Large intestine (tissue), 3 donors: Measurements from ENCODE around the gene MRPS6. TPM values are rescaled to one million over a fixed set of nuclear protein-coding genes. Genes with fewer than 3 reads are reported as not detected.

ENCODE experiments used
- DNase-seq, 2 donors: peaks; one replicate each; pipeline versions ENCODE4 v3.0.0 to v3.0.0-alpha.2; 2013
- H3K27ac ChIP-seq: one replicate; pipeline ENCODE4 v1.5.1; 2013; ENCODE audit warnings: low read length
- H3K27me3 ChIP-seq: 2 replicates; pipeline ENCODE4 v1.6.1; 2013; ENCODE audit warnings: low read length; ENCODE audit not compliant: control insufficient read depth, insufficient read depth
- H3K36me3 ChIP-seq: 2 replicates; pipeline ENCODE4 v1.6.1; 2013; ENCODE audit warnings: low read length; ENCODE audit not compliant: control insufficient read depth, insufficient read depth
- H3K4me1 ChIP-seq: one replicate; pipeline ENCODE4 v1.6.1; 2013; ENCODE audit warnings: low read length; ENCODE audit not compliant: control insufficient read depth, insufficient read depth
- H3K4me3 ChIP-seq: one replicate; pipeline ENCODE4 v1.5.1; 2013; ENCODE audit warnings: low read length
- H3K9me3 ChIP-seq: one replicate; pipeline ENCODE4 v1.6.1; 2013; ENCODE audit warnings: mild to moderate bottlenecking, low read depth, low read length, moderate library complexity; ENCODE audit not compliant: control insufficient read depth
- WGBS: methylation state at CpG from one replicate; pipeline ENCODE4 v1.1.5; 2013; ENCODE audit warnings: low lambda C conversion rate; ENCODE audit not compliant: insufficient coverage; 5-methylcytosine and 5-hydroxymethylcytosine counted together
- polyA plus RNA-seq: library from polyadenylated mRNA; unstranded; fragments of 120-200 nt; gene quantifications from one replicate; pipeline ENCODE4 v1.2.1, GENCODE V29; 2013

MRPS6 gene
- polyA plus RNA-seq, 1 donor, result 111 TPM

- 80% methylated on average over 1 of the region's 3 CpGs for WGBS
- H3K4me3 ChIP-seq, result no peak overlapping the region
- H3K36me3 ChIP-seq, result peaks cover 30% of the 10 kb centered on the region
- DNase-seq, result no peak
- no peak overlapping the region for H3K27ac ChIP-seq
- no peaks in the 10 kb centered on the region for H3K4me1 ChIP-seq
- no peaks in the 10 kb centered on the region for H3K9me3 ChIP-seq
- no peaks in the 10 kb centered on the region for H3K27me3 ChIP-seq
Measured at GRCh38 chr21:34093083-34093482, 19.7 kb downstream of the MRPS6 start.

GRCh38 chr21:34094949-34095348 is 21.6 kb downstream of the MRPS6 start:
- Histone ChIP-seq H3K4me3 (no peak overlapping the region), H3K27me3 (no peaks in the 10 kb centered on the region), H3K9me3 (no peaks in the 10 kb centered on the region), H3K4me1 (no peaks in the 10 kb centered on the region), H3K27ac (no peak overlapping the region), H3K36me3 (peaks cover 32% of the 10 kb centered on the region)
- no peak for DNase-seq
- no CpG with 5 or more reads among the region's 7 CpGs for WGBS

GRCh38 chr21:34097442-34097841 is 24.1 kb downstream of the MRPS6 start:
- Histone ChIP-seq H3K36me3 (peaks cover 29% of the 10 kb centered on the region), H3K9me3 (no peaks in the 10 kb centered on the region), H3K4me3 (no peak overlapping the region), H3K4me1 (no peaks in the 10 kb centered on the region), H3K27ac (no peak overlapping the region), H3K27me3 (no peaks in the 10 kb centered on the region)
- no peak for DNase-seq
- 100% methylated on average over 1 of the region's 2 CpGs for WGBS

- 100% methylated on average over 1 of the region's 2 CpGs for WGBS
- H3K27ac ChIP-seq, result no peak overlapping the region
- H3K9me3 ChIP-seq, result no peaks in the 10 kb centered on the region
- no peak overlapping the region for H3K4me3 ChIP-seq
- peaks cover 22% of the 10 kb centered on the region for H3K36me3 ChIP-seq
- H3K4me1 ChIP-seq, result no peaks in the 10 kb centered on the region
- no peaks in the 10 kb centered on the region for H3K27me3 ChIP-seq
- no peak for DNase-seq
Measured at GRCh38 chr21:34100337-34100736, 27.0 kb downstream of the MRPS6 start.

- no peaks in the 10 kb centered on the region for H3K27me3 ChIP-seq
Measured at GRCh38 chr21:34100790-34101189, 27.4 kb downstream of the MRPS6 start.

GRCh38 chr21:34105947-34106541 is 32.7 kb downstream of the MRPS6 start:
- Histone ChIP-seq H3K4me3 (no peak overlapping the region), H3K27ac (no peak overlapping the region), H3K4me1 (no peaks in the 10 kb centered on the region)

More at GRCh38 chr21:34100790-34101189, 27.4 kb downstream of the MRPS6 start:
- Histone ChIP-seq H3K9me3 (no peaks in the 10 kb centered on the region), H3K36me3 (peaks cover 17% of the 10 kb centered on the region), H3K4me3 (no peak overlapping the region), H3K27ac (no peak overlapping the region), H3K4me1 (no peaks in the 10 kb centered on the region)
- no CpG with 5 or more reads among the region's 4 CpGs for WGBS
- no peak for DNase-seq

DNA sequence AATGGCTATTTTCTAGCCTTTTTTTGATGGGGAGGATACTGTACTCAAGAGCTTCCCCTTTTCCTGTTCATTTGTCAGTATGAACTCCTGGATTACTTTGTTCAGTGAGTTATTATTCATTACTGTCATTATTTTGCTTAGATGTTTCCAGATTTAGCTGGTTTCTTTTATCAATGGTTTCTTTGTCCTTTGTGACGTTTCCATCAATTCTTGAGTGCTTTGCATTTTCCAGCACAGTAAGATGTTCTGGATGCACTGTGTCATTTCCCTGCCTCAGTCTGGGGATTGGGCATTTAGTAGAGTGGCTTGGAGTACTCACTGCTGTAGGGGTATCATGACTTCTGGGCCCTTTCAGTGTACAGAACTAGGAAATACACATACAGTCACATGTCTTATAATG is 34.2 kb downstream of the MRPS6 start:
- no peak for DNase-seq

More at GRCh38 chr21:34105947-34106541, 32.7 kb downstream of the MRPS6 start:
- Histone ChIP-seq H3K9me3 (no peaks in the 10 kb centered on the region), H3K27me3 (no peaks in the 10 kb centered on the region), H3K36me3 (peaks cover 6% of the 10 kb centered on the region)
- DNase-seq, result no peak

GRCh38 chr21:34109075-34109474 is 35.7 kb downstream of the MRPS6 start:
- H3K27me3 ChIP-seq, result no peaks in the 10 kb centered on the region
- WGBS, result 93% methylated on average over 2 of the region's 7 CpGs
- H3K9me3 ChIP-seq, result no peaks in the 10 kb centered on the region
- no peak overlapping the region for H3K27ac ChIP-seq
- H3K4me3 ChIP-seq, result no peak overlapping the region
- DNase-seq, result no peak
- peaks cover 6% of the 10 kb centered on the region for H3K36me3 ChIP-seq
- H3K4me1 ChIP-seq, result no peaks in the 10 kb centered on the region

More for the DNA sequence above, 34.2 kb downstream of the MRPS6 start:
- Histone ChIP-seq H3K4me1 (no peaks in the 10 kb centered on the region), H3K4me3 (no peak overlapping the region), H3K27me3 (no peaks in the 10 kb centered on the region), H3K27ac (no peak overlapping the region), H3K9me3 (no peaks in the 10 kb centered on the region), H3K36me3 (peaks cover 6% of the 10 kb centered on the region)
- 100% methylated on average over 1 of the region's 1 CpG for WGBS

DNA sequence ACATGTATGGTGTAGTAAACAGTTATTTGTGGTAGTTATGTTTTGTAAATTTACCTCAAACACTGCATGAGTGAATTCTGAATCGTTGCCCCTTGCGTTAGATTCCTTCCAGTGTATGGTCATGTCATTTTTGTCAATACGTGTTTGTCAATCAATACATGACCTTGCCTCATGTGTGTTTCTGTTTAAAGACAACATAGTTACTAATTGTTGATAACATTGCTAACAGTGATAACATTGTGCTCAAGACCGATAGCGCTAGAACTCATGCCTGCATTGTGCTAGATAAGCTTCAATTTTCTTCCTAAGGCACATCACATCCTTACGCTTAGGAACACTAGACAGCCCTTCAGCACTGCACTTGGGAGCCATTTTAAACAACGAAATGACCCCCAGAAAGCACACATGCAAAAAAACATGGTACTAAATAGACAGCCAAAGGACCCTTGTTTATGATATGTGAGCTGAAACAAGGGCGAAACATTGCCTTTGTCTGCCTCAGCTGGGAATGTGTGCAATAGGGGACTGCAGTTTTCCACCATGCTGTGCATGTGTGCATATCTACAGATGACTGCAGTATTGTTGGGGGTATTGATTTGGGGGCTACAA is 37.3 kb downstream of the MRPS6 start:
- H3K4me3 ChIP-seq, result no peak overlapping the region
- H3K36me3 ChIP-seq, result peaks cover 9% of the 10 kb centered on the region
- no peaks in the 10 kb centered on the region for H3K4me1 ChIP-seq
- no peaks in the 10 kb centered on the region for H3K27me3 ChIP-seq
- H3K27ac ChIP-seq, result no peak overlapping the region
- H3K9me3 ChIP-seq, result peaks cover 4% of the 10 kb centered on the region
- no peak for DNase-seq
- WGBS, result 83% methylated on average over 1 of the region's 8 CpGs

- H3K27me3 ChIP-seq, result no peaks in the 10 kb centered on the region
- no peak for DNase-seq
- no CpG with 5 or more reads among the region's 6 CpGs for WGBS
- H3K27ac ChIP-seq, result no peak overlapping the region
- H3K36me3 ChIP-seq, result peaks cover 11% of the 10 kb centered on the region
- peaks cover 12% of the 10 kb centered on the region for H3K4me1 ChIP-seq
- H3K9me3 ChIP-seq, result peaks cover 9% of the 10 kb centered on the region
- H3K4me3 ChIP-seq, result no peak overlapping the region
Measured at GRCh38 chr21:34112316-34113033, 39.1 kb downstream of the MRPS6 start.
